CD4-positive, alpha-beta memory T cell (primary cell): Measurements from ENCODE around the gene DENR. TPM values are rescaled to one million over a fixed set of nuclear protein-coding genes. Genes with fewer than 3 reads are reported as not detected.

Experiments
- CTCF ChIA-PET: fragments of 350-600 bp; sonication (Branson Sonifier 250); formaldehyde crosslinking; loops from one replicate; lab custom pipeline; 2021; ENCODE audit warnings: inconsistent platforms; ENCODE audit not compliant: partially characterized antibody; lab: Charles Lee
- POLR2A ChIA-PET: fragments of 350-600 bp; sonication (Branson Sonifier 250); formaldehyde crosslinking; loops from one replicate; lab custom pipeline; 2021; ENCODE audit not compliant: partially characterized antibody; lab: Charles Lee
- DNase-seq, 5 donors: peaks; one replicate each; pipeline versions ENCODE4 v3.0.0 to v3.0.0-alpha.2; 2020 to 2022; ENCODE audit warnings: mixed read lengths in 1 of 5
- H3K27ac ChIP-seq: one replicate; pipeline ENCODE4 v1.7.0; 2013; ENCODE audit warnings: low read depth, low read length
- H3K27me3 ChIP-seq: 2 replicates; pipeline ENCODE4 v1.7.0; 2013; ENCODE audit warnings: mild to moderate bottlenecking, low read length, moderate library complexity; ENCODE audit not compliant: insufficient read depth
- H3K36me3 ChIP-seq: 2 replicates; pipeline ENCODE4 v1.7.0; 2013; ENCODE audit warnings: mild to moderate bottlenecking, low read length, moderate library complexity; ENCODE audit not compliant: insufficient read depth
- H3K4me1 ChIP-seq: 2 replicates; pipeline ENCODE4 v1.7.0; 2013; ENCODE audit warnings: mild to moderate bottlenecking, low read length, moderate library complexity; ENCODE audit not compliant: insufficient read depth
- H3K4me3 ChIP-seq, 2 donors: one replicate each; pipeline ENCODE4 v1.7.0; 2013; ENCODE audit warnings: low read length in 2 of 2, mild to moderate bottlenecking in 1 of 2
- H3K9me3 ChIP-seq, 2 donors: one replicate each; pipeline ENCODE4 v1.7.0; 2013; ENCODE audit warnings: low read length in 2 of 2, control low read depth in 1 of 2; ENCODE audit not compliant: control insufficient read depth in 1 of 2
- H3K27ac Mint-ChIP-seq, 7 donors: one replicate each; pipeline ENCODE4 v1.8.0; 2020 to 2021; ENCODE audit warnings: mixed read lengths in 7 of 7, mild to moderate bottlenecking in 6 of 7, inconsistent platforms in 3 of 7, moderate library complexity in 3 of 7
- H3K27me3 Mint-ChIP-seq, 2 donors: one replicate each; pipeline ENCODE4 v1.8.0; 2020 to 2021; ENCODE audit warnings: mixed read lengths in 2 of 2
- H3K36me3 Mint-ChIP-seq, 2 donors: one replicate each; pipeline ENCODE4 v1.8.0; 2020 to 2021; ENCODE audit warnings: mixed read lengths in 2 of 2, inconsistent platforms in 1 of 2, mild to moderate bottlenecking in 1 of 2
- H3K4me1 Mint-ChIP-seq, 4 donors: one replicate each; pipeline ENCODE4 v1.8.0; 2020 to 2021; ENCODE audit warnings: mixed read lengths in 4 of 4, mild to moderate bottlenecking in 1 of 4
- H3K4me3 Mint-ChIP-seq, 8 donors: one replicate each; pipeline ENCODE4 v1.8.0; 2020 to 2021; ENCODE audit warnings: mixed read lengths in 8 of 8, mild to moderate bottlenecking in 7 of 8, moderate library complexity in 6 of 8, inconsistent platforms in 3 of 8
- H3K9me3 Mint-ChIP-seq, 8 donors: one replicate each; pipeline ENCODE4 v1.8.0; 2020 to 2021; ENCODE audit warnings: mixed read lengths in 8 of 8, mild to moderate bottlenecking in 5 of 8, inconsistent platforms in 3 of 8, moderate library complexity in 1 of 8
- intact Hi-C: fragments of 100-400 bp; cut with micrococcal nuclease; formaldehyde crosslinking; loops from one replicate; pipeline ENCODE4 v1.15.1; 2023
- polyA plus RNA-seq, 2 donors: library from polyadenylated mRNA; unstranded; fragments of 300-500 nt; fragmentation: Illumina TruSeq; gene quantifications; one replicate each; pipeline ENCODE4 v1.2.3, GENCODE V29; 2021
- total RNA-seq, 2 experiments: library from RNA; stranded (reverse); gene quantifications; one replicate each; pipeline ENCODE4 v1.2.3, GENCODE V29; 2021

DENR gene
- total and polyA plus RNA-seq, 4 experiments from 2014 or later = 47.8 to 93.4 (median 56.4) TPM

GRCh38 chr12:122757568-122757967 lies 4.9 kb downstream of the DENR start:
- ChIA-PET POLR2A (no interaction called here), CTCF (no interaction called here)
- H3K27me3 Mint-ChIP-seq = no peaks in the 10 kb centered on the region
- H3K36me3 ChIP-seq = peaks cover 45% of the 10 kb centered on the region
- peaks cover 21% of the 10 kb centered on the region for H3K4me1 ChIP-seq
- intact Hi-C loops = no loop called here
- H3K4me1 Mint-ChIP-seq = peaks cover 33 to 59% (median 44%) of the 10 kb centered on the region in 4 donors
- peak overlapping the region in 2 of 7 donors; percentile 35 to 77 for H3K27ac Mint-ChIP-seq
- no peak overlapping the region for H3K4me3 ChIP-seq
- no peaks in the 10 kb centered on the region for H3K27me3 ChIP-seq
- peaks cover 42 to 72% of the 10 kb centered on the region in 2 donors for H3K36me3 Mint-ChIP-seq
- H3K9me3 ChIP-seq = no peaks in the 10 kb centered on the region
- H3K4me3 Mint-ChIP-seq = peak overlapping the region in 1 of 8 donors; percentile 40
- H3K27ac ChIP-seq = no peak overlapping the region
- no peak for DNase-seq
- H3K9me3 Mint-ChIP-seq = no peaks in the 10 kb centered on the region

- H3K27me3 Mint-ChIP-seq = no peaks in the 10 kb centered on the region
- ChIA-PET POLR2A (interaction anchor here (0.6 kb wide), 1 partner anchor 20 kb away, joined by 4 read pairs; no protein-coding TSS in a partner anchor), CTCF (interaction anchor here (1.2 kb wide), 1 partner anchor 8 kb away, joined by 4 read pairs; no protein-coding TSS in a partner anchor)
- Histone ChIP-seq H3K4me3 (no peak overlapping the region), H3K36me3 (no peaks in the 10 kb centered on the region), H3K27ac (no peak overlapping the region), H3K9me3 (no peaks in the 10 kb centered on the region), H3K4me1 (no peaks in the 10 kb centered on the region), H3K27me3 (no peaks in the 10 kb centered on the region)
- H3K4me1 Mint-ChIP-seq = no peaks in the 10 kb centered on the region
- H3K9me3 Mint-ChIP-seq = no peaks in the 10 kb centered on the region
- H3K27ac Mint-ChIP-seq = no peak overlapping the region
- DNase-seq = no peak
- no peaks in the 10 kb centered on the region for H3K36me3 Mint-ChIP-seq
- intact Hi-C loops = no loop called here
- H3K4me3 Mint-ChIP-seq = no peak overlapping the region
Measured at GRCh38 chr12:122785503-122785902, 32.9 kb downstream of the DENR start.

GRCh38 chr12:122788387-122788786 lies 35.8 kb downstream of the DENR start:
- Histone ChIP-seq H3K36me3 (no peaks in the 10 kb centered on the region), H3K27ac (no peak overlapping the region), H3K4me1 (no peaks in the 10 kb centered on the region), H3K27me3 (no peaks in the 10 kb centered on the region), H3K9me3 (no peaks in the 10 kb centered on the region), H3K4me3 (no peak overlapping the region)
- Mint-ChIP-seq H3K9me3 (no peaks in the 10 kb centered on the region), H3K4me1 (no peaks in the 10 kb centered on the region), H3K27ac (peak overlapping the region in 2 of 7 donors; percentile 25 to 26), H3K36me3 (no peaks in the 10 kb centered on the region), H3K27me3 (no peaks in the 10 kb centered on the region), H3K4me3 (no peak overlapping the region)
- ChIA-PET CTCF (interaction anchor here (3.0 kb wide), 1 partner anchor 164 kb away, joined by 13 read pairs; no protein-coding TSS in a partner anchor), POLR2A (no interaction called here)
- intact Hi-C loops = no loop called here
- DNase-seq = no peak

GRCh38 chr12:122789637-122790036 lies 37.0 kb downstream of the DENR start:
- no peak overlapping the region for H3K27ac ChIP-seq
- no peak for DNase-seq
- intact Hi-C loops = loop anchor here (5.0 kb wide), 1 partner anchor 448 kb away; no protein-coding TSS in a partner anchor
- ChIA-PET POLR2A (no interaction called here), CTCF (interaction anchor here (1.6 to 3.0 kb wide), 2 partner anchors 10 to 163 kb away, joined by 4 to 13 read pairs; no protein-coding TSS in a partner anchor)
- peaks cover 0 to 5% (median 4%) of the 10 kb centered on the region in 4 donors for H3K4me1 Mint-ChIP-seq
- H3K9me3 Mint-ChIP-seq = no peaks in the 10 kb centered on the region
- no peaks in the 10 kb centered on the region for H3K27me3 Mint-ChIP-seq
- no peaks in the 10 kb centered on the region for H3K36me3 ChIP-seq
- H3K4me3 Mint-ChIP-seq = peak overlapping the region in 1 of 8 donors; percentile 31
- H3K4me3 ChIP-seq = no peak overlapping the region
- H3K27me3 ChIP-seq = no peaks in the 10 kb centered on the region
- H3K4me1 ChIP-seq = peaks cover 3% of the 10 kb centered on the region
- no peak overlapping the region for H3K27ac Mint-ChIP-seq
- no peaks in the 10 kb centered on the region for H3K36me3 Mint-ChIP-seq
- H3K9me3 ChIP-seq = no peaks in the 10 kb centered on the region

GRCh38 chr12:122790393-122791075 lies 37.9 kb downstream of the DENR start:
- POLR2A ChIA-PET = no interaction called here
- peaks cover 3% of the 10 kb centered on the region for H3K4me1 ChIP-seq
- H3K36me3 ChIP-seq = no peaks in the 10 kb centered on the region
- Mint-ChIP-seq H3K36me3 (no peaks in the 10 kb centered on the region), H3K4me3 (no peak overlapping the region), H3K4me1 (peaks cover 0 to 5% (median 4%) of the 10 kb centered on the region in 4 donors), H3K9me3 (no peaks in the 10 kb centered on the region), H3K27me3 (no peaks in the 10 kb centered on the region), H3K27ac (no peak overlapping the region)
- DNase-seq = no peak
- CTCF ChIA-PET = interaction anchor here (1.6 to 3.0 kb wide), 2 partner anchors 9 to 162 kb away, joined by 4 to 13 read pairs; no protein-coding TSS in a partner anchor
- no peak overlapping the region for H3K27ac ChIP-seq
- intact Hi-C loops = loop anchor here (5.0 kb wide), 1 partner anchor 447 kb away; no protein-coding TSS in a partner anchor
- H3K9me3 ChIP-seq = no peaks in the 10 kb centered on the region
- no peak overlapping the region for H3K4me3 ChIP-seq
- no peaks in the 10 kb centered on the region for H3K27me3 ChIP-seq

- intact Hi-C loops = loop anchor here (1.0 to 5.0 kb wide), 4 partner anchors 43 to 444 kb away; no protein-coding TSS in a partner anchor
- Mint-ChIP-seq H3K9me3 (no peaks in the 10 kb centered on the region), H3K27me3 (no peaks in the 10 kb centered on the region), H3K36me3 (no peaks in the 10 kb centered on the region), H3K27ac (no peak overlapping the region), H3K4me3 (peak overlapping the region in 1 of 8 donors; percentile 29), H3K4me1 (peaks cover 0 to 5% (median 4%) of the 10 kb centered on the region in 4 donors)
- Histone ChIP-seq H3K4me3 (no peak overlapping the region), H3K4me1 (peaks cover 3% of the 10 kb centered on the region), H3K9me3 (no peaks in the 10 kb centered on the region), H3K36me3 (no peaks in the 10 kb centered on the region), H3K27ac (no peak overlapping the region), H3K27me3 (no peaks in the 10 kb centered on the region)
- ChIA-PET CTCF (interaction anchor here (0.5 to 3.2 kb wide), 40 partner anchors 8 to 448 kb away, joined by 3 to 51 read pairs (median 5); partner anchors contain the start of gene HIP1R), POLR2A (interaction anchor here (0.8 to 1.9 kb wide), 6 partner anchors 9 to 181 kb away, joined by 3 to 13 read pairs (median 3); partner anchors contain the start of genes DENR, HIP1R and OGFOD2)
- peak in 4 of 5 donors; percentile 55 to 60 (median 58) for DNase-seq
Measured at GRCh38 chr12:122793685-122794106, 41.1 kb downstream of the DENR start.

GRCh38 chr12:122795807-122796206 lies 43.2 kb downstream of the DENR start:
- DNase-seq = no peak
- no peak overlapping the region for H3K4me3 Mint-ChIP-seq
- POLR2A ChIA-PET = no interaction called here
- H3K4me1 ChIP-seq = peaks cover 3% of the 10 kb centered on the region
- H3K4me1 Mint-ChIP-seq = peaks cover 0 to 5% (median 4%) of the 10 kb centered on the region in 4 donors
- H3K27ac Mint-ChIP-seq = no peak overlapping the region
- CTCF ChIA-PET = interaction anchor here (0.7 to 1.3 kb wide), 3 partner anchors 60 to 190 kb away, joined by 3 to 4 read pairs (median 4); no protein-coding TSS in a partner anchor
- H3K36me3 ChIP-seq = no peaks in the 10 kb centered on the region
- H3K27me3 ChIP-seq = no peaks in the 10 kb centered on the region
- intact Hi-C loops = no loop called here
- no peaks in the 10 kb centered on the region for H3K9me3 ChIP-seq
- no peaks in the 10 kb centered on the region for H3K27me3 Mint-ChIP-seq
- H3K4me3 ChIP-seq = no peak overlapping the region
- no peaks in the 10 kb centered on the region for H3K36me3 Mint-ChIP-seq
- H3K27ac ChIP-seq = no peak overlapping the region
- H3K9me3 Mint-ChIP-seq = no peaks in the 10 kb centered on the region
